Ovary (tissue), 9 donors: Measurements from ENCODE around the gene CDHR2. TPM values are rescaled to one million over a fixed set of nuclear protein-coding genes. Genes with fewer than 3 reads are reported as not detected.

Experiments
- DNase-seq, 5 donors: peaks; one replicate each; pipeline ENCODE4 v3.0.0-alpha.2; 2019 to 2020
- H3K27ac ChIP-seq, 2 donors: fragments of 200-600 bp; one replicate each; pipeline versions ENCODE4 v1.5.1 to v1.8.0; 2019 to 2022
- H3K27me3 ChIP-seq: fragments of 200-600 bp; one replicate; pipeline ENCODE4 v1.8.0; 2022
- H3K36me3 ChIP-seq: fragments of 200-600 bp; sonication (generic); one replicate; pipeline ENCODE4 v1.5.1; 2019
- H3K4me1 ChIP-seq: one replicate; pipeline ENCODE4 v1.8.1; 2013; ENCODE audit warnings: mild to moderate bottlenecking, moderate library complexity; ENCODE audit not compliant: insufficient read depth
- H3K4me3 ChIP-seq: fragments of 200-600 bp; sonication (generic); one replicate; pipeline ENCODE4 v1.5.1; 2017
- H3K9me3 ChIP-seq, 2 donors: fragments of 200-600 bp in 1 of 2; sonication (generic) in 1 of 2; one replicate each; pipeline versions ENCODE4 v1.5.1 to v1.8.1; 2013 to 2019; ENCODE audit warnings: mild to moderate bottlenecking in 1 of 2, moderate library complexity in 1 of 2
- EP300 ChIP-seq: sonication (generic); formaldehyde crosslinking; IDR thresholded peaks from one replicate; pipeline ENCODE4 v1.6.1; 2017; ENCODE audit warnings: antibody characterized with exemption
- POLR2A ChIP-seq: fragments of 450-650 bp; IDR thresholded peaks from one replicate; pipeline ENCODE4 v1.6.1; 2017; ENCODE audit warnings: antibody characterized with exemption, mild to moderate bottlenecking, moderate library complexity
- WGBS, 3 donors: extraction: QIAGEN DNeasy Blood & Tissue Kit in 1 of 3; methylation state at CpG; one replicate each; pipeline versions ENCODE4 v1.1.5 to v1.1.7; 2013 to 2017; 5-methylcytosine and 5-hydroxymethylcytosine counted together
- intact Hi-C, 4 donors: fragments of 100-400 bp; cut with DNase I; formaldehyde crosslinking; loops; one replicate each; pipeline versions ENCODE4 v1.11.0 to v1.15.1; 2022 to 2023
- polyA plus RNA-seq, 2 donors: library from polyadenylated mRNA; stranded (reverse); fragments of 200-250 nt in 1 of 2; fragments of 350-450 nt in 1 of 2; fragmentation: Illumina TruSeq in 1 of 2; extraction: RNeasy Lipid Tissue Mini Kit (QIAGEN cat#74804) in 1 of 2; gene quantifications; one replicate each; pipeline ENCODE4 v1.2.3, GENCODE V29; 2013 to 2014
- total RNA-seq, 7 donors: library from RNA; depleted of rRNA in 2 of 7; stranded (reverse); fragments of >200 nt in 2 of 7; fragmentation: NEBNext Ultra II Directional in 3 of 7; extraction: Animal tissue kit (Norgen Biotek cat#: 25700) in 3 of 7; gene quantifications; one replicate each; pipeline versions ENCODE4 v1.1.0 to v1.2.4, GENCODE V29; 2016 to 2023
- TF ChIP-seq, protein P1 (sequence below), 3 donors: fragments of 450-650 bp in 2 of 3; fragments of 200-600 bp in 1 of 3; IDR thresholded peaks; one replicate each; pipeline versions ENCODE4 v1.5.1 to v1.8.0; 2016 to 2022; ENCODE audit warnings: antibody characterized with exemption in 3 of 3, mild to moderate bottlenecking in 1 of 3
- donor health status: DM: no; HTN: no; CAD: no; lungs with moderate emphysema.
- donor health status: DM: no; HTN: no; CAD: no.
- donor health status: Bipolar disorder and iron deficiency.
- donor health status: DM: yes; HTN: yes; CAD: no.
- donor health status: DM: no; HTN: no; CAD: no.
- donor health status: DM: yes; HTN: yes; CAD: no.

CDHR2 gene
- total and polyA plus RNA-seq, 9 donors, result 0.10 to 2.0 (median 0.20) TPM; not detected in 6

DNA sequence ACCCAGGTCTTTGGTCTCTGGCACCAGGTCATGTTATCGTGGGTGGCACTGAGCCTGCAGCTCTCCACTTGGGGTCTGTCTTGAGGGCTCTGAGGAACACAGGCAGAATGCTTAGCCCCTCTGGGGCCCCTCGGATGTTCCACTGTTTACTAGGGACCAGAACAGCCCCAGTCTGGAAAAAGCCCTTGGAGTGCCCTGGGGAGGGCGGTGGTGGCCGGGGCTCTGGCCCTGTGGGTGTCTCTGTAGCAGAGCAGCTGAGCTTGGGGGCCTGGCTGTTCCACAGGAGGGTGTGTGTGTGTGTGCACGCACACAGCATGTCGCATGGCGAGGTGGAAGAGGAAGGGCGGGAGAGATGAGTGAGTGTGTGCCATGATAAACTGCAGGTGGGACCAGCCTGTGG is 45.4 kb downstream of the CDHR2 start:
- Histone ChIP-seq H3K4me1 (no peaks in the 10 kb centered on the region), H3K9me3 (no peaks in the 10 kb centered on the region), H3K27me3 (no peaks in the 10 kb centered on the region), H3K4me3 (no peak overlapping the region), H3K36me3 (no peaks in the 10 kb centered on the region), H3K27ac (no peak overlapping the region)
- DNase-seq, result no peak
- TF ChIP-seq, protein P1, sequence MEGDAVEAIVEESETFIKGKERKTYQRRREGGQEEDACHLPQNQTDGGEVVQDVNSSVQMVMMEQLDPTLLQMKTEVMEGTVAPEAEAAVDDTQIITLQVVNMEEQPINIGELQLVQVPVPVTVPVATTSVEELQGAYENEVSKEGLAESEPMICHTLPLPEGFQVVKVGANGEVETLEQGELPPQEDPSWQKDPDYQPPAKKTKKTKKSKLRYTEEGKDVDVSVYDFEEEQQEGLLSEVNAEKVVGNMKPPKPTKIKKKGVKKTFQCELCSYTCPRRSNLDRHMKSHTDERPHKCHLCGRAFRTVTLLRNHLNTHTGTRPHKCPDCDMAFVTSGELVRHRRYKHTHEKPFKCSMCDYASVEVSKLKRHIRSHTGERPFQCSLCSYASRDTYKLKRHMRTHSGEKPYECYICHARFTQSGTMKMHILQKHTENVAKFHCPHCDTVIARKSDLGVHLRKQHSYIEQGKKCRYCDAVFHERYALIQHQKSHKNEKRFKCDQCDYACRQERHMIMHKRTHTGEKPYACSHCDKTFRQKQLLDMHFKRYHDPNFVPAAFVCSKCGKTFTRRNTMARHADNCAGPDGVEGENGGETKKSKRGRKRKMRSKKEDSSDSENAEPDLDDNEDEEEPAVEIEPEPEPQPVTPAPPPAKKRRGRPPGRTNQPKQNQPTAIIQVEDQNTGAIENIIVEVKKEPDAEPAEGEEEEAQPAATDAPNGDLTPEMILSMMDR (IDR thresholded peaks at IDR 0.05), result no peak
- TF ChIP-seq POLR2A, result no peak
- no peak for TF ChIP-seq EP300
- 76 to 86% (median 83%) methylated on average over 8 of the region's 8 CpGs for WGBS, 3 donors
- intact Hi-C loops, result no loop called here

- no peak overlapping the region for H3K4me3 ChIP-seq
- no peak overlapping the region for H3K27ac ChIP-seq
- H3K9me3 ChIP-seq, result no peaks in the 10 kb centered on the region
- TF ChIP-seq, protein P1 (IDR thresholded peaks at IDR 0.05), result no peak
- TF ChIP-seq POLR2A, result no peak
- no peak for TF ChIP-seq EP300
- WGBS, 3 donors, result 83 to 86% (median 85%) methylated on average over 11 of the region's 11 CpGs
- no peaks in the 10 kb centered on the region for H3K36me3 ChIP-seq
- H3K4me1 ChIP-seq, result no peaks in the 10 kb centered on the region
- no peaks in the 10 kb centered on the region for H3K27me3 ChIP-seq
- no peak for DNase-seq
- intact Hi-C loops, result no loop called here
Measured at GRCh38 chr5:176595386-176595943, 46.3 kb downstream of the CDHR2 start.

- H3K27me3 ChIP-seq, result no peaks in the 10 kb centered on the region
- WGBS, 3 donors, result 77 to 84% (median 83%) methylated on average over 23 of the region's 23 CpGs
- H3K36me3 ChIP-seq, result no peaks in the 10 kb centered on the region
- intact Hi-C loops, result no loop called here
- H3K27ac ChIP-seq, result no peak overlapping the region
- no peaks in the 10 kb centered on the region for H3K9me3 ChIP-seq
- TF ChIP-seq POLR2A (no peak), EP300 (no peak)
- TF ChIP-seq, protein P1 (IDR thresholded peaks at IDR 0.05), result no peak
- H3K4me3 ChIP-seq, result no peak overlapping the region
- no peak for DNase-seq
- no peaks in the 10 kb centered on the region for H3K4me1 ChIP-seq
Measured at GRCh38 chr5:176596069-176596644, 47.0 kb downstream of the CDHR2 start.

DNA sequence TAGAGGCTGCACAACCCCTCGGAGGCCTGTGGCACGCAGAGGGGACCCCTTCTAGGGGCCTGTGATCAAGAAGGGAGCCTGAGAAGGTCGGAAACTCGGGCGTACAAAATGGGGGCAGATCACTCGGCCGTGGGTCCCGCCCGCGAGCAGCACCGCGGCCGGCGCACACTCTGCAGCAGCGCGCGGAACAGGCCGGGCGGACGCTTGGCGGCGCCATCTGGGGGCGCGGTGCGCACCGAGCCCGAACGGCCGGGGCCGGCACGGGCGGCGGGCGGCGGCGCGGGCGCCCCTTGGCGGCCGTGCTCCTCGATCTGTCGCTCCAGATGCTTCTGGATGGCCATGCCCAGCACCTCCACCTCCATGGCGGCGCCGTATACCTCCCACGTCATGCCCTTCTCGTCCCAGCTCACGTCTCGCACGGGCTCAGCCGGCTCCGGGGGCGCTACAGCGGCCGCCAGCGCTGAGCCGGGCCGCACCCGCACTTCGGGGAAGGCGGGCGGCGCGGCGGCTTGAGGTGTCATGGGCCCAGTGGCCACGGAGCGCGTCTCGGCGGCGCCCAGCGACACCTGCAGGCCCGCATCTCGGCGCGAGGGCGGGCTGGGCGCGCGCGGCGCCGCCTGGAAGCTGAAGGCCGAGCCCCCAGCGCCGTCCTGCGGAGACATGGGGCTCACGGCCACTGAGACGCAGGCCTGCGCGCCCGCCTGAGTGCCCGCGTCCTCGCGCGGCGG is 47.7 kb downstream of the CDHR2 start:
- intact Hi-C loops, result no loop called here

More for the DNA sequence above, 47.7 kb downstream of the CDHR2 start:
- Histone ChIP-seq H3K27me3 (no peaks in the 10 kb centered on the region), H3K4me1 (no peaks in the 10 kb centered on the region), H3K27ac (no peak overlapping the region), H3K4me3 (peak overlapping the region; percentile 16), H3K9me3 (no peaks in the 10 kb centered on the region), H3K36me3 (no peaks in the 10 kb centered on the region)
- 1 to 8% (median 2%) methylated on average over 67 to 98 of the region's 98 CpGs for WGBS, 3 donors
- no peak for TF ChIP-seq POLR2A
- TF ChIP-seq, protein P1 (IDR thresholded peaks at IDR 0.05), result peak in 1 of 3 donors; percentile 25
- peak in 4 of 5 donors; percentile 15 to 56 (median 39) for DNase-seq
